Femur (tissue), 1 donor: Measurements from ENCODE around the gene RETSAT.
A peak's percentile ranks its signal among the peaks of the same experiment; 100 is the strongest.
"Not testable (repeated sequence)": the region's sequence is repeated elsewhere in the genome, so short reads cannot be mapped to it uniquely, and the experiment has no call there.

Source experiments
- DNase-seq: peaks from one replicate; pipeline ENCODE4 v3.0.0-alpha.2; 2017

RETSAT gene

GRCh38 chr2:85354286-85355072 is at the start of gene RETSAT, which contains the start of gene ELMOD3:
TSS of gene RETSAT (minus strand) at chr2:85354528. CDS start at chr2:85354507, 21 bp downstream.
TSS of gene ELMOD3 (plus strand) at chr2:85354769. CDS start at chr2:85357199, 2,430 bp downstream.
- DNase-seq, result peak; percentile 99

DNA sequence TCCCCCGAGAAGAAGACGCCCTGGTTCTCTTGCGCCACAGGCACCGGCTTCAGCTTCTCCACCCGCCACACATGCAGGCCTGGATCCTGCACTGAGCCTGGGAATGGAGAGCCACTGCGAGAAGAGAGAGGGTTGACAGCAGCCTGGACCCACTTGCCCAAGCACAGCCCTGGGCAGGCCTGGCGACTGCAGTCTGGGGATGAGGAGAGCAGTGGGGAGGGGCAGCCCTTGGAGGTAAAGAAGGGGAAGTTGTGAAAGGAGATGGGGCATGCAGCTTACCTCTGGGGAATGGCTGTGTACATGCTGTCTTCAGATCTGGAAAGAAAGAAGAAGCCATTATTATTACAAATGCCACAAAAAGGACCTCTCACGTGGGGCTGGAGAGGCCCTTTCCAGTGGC is 47.5 kb upstream of the RETSAT start:
- DNase-seq, result no peak

DNA sequence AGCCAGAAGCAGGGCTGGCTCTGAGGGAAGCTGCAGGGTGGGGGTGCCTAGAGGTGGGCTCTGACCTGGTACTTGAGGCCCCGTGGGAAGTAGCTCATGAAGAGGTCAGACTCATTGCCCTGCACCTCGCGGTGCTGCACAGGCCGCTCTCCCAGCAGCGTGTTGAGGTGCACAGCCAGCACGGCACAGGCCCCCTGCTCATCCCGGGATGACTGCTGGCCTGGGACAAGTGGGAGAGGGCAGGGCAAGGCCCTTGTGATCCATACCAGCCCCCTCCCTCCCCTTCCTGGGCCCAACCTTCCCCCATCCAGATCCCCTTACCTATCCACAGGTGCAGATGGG is 47.1 kb upstream of the RETSAT start:
- DNase-seq, result no peak

DNA sequence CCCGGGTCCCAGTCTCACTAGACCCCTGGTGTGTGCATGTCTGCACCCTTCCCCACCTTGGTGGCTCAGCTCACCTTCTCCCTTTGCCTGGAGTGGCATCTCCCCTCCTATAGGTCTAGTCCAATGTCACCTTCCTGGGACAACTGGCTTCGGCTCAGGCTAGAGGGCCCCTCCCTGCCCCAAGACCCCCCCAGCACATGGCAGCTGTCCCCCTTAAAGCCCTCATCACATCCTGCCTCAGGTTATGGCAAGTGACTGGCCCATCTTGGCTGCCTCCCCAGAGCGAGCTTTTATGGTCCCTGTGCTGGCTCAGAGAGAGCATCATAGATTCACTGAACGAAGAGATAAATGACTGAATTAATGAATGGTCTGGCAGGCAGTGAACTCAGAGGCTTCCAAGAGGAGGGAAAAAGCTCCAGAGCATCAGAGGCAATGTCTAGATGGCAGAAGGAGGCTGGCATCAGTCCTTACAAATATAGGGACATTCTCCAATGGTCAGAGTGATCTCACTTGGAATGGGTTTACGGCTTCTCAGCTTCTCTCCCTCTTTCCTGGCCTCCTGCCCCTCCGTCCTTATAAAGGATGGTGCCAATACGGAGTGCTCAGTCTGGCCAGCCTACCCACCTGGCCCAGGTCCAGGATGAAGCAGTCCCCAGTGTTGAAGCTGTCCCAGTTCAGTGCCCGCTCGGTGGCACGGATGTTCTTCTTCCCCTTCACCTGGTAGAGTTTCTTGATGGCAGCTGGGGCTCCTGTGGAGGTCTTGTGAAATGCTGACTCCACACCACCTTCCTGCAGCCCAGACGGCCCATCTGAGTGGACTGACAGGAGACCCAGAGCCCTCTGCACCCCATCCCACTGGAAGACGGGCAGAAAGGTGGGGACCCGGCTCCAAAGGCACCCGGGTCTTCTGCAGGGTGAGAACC is 46.5 kb upstream of the RETSAT start:
- no peak for DNase-seq

GRCh38 chr2:85400023-85400422 is 45.7 kb upstream of the RETSAT start:
- no peak for DNase-seq

DNA sequence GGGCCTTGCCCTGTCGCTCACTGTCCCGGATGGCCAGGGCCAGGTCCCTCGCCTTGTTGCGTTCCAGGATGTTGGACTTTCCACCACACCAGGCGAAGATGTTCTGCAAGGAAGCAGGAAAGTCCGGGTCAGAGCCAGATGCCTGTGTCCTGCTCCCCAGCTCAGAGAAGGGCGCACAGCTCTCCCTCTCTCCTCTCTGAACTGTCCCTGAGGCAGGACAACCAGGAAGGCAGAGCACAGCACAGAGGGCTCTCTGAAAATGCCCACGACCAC is 44.8 kb upstream of the RETSAT start:
- peak; percentile 13 for DNase-seq

GRCh38 chr2:85398426-85399182 is 44.3 kb upstream of the RETSAT start:
- DNase-seq, result peak; percentile 13

DNA sequence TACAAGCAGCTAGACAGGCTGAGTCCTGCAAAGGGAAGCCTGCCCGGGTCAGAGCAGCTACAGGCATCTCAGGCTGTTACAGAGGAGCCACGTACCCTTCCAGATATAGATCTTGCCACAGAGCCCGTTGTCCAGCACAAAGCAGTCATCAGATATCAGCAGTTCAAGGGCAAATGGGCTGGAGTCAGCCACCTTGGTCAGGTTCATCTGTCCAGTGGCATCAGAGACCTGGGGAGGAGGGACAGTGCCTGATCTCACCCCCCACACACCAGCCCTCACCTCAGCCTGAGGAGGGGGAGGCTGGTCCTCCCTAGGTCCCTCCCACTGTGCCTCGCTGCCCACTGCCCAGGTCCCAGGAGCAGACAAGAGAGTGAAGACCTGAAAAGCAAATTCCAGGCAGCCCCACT is 43.6 kb upstream of the RETSAT start:
- DNase-seq, result peak; percentile 8

DNA sequence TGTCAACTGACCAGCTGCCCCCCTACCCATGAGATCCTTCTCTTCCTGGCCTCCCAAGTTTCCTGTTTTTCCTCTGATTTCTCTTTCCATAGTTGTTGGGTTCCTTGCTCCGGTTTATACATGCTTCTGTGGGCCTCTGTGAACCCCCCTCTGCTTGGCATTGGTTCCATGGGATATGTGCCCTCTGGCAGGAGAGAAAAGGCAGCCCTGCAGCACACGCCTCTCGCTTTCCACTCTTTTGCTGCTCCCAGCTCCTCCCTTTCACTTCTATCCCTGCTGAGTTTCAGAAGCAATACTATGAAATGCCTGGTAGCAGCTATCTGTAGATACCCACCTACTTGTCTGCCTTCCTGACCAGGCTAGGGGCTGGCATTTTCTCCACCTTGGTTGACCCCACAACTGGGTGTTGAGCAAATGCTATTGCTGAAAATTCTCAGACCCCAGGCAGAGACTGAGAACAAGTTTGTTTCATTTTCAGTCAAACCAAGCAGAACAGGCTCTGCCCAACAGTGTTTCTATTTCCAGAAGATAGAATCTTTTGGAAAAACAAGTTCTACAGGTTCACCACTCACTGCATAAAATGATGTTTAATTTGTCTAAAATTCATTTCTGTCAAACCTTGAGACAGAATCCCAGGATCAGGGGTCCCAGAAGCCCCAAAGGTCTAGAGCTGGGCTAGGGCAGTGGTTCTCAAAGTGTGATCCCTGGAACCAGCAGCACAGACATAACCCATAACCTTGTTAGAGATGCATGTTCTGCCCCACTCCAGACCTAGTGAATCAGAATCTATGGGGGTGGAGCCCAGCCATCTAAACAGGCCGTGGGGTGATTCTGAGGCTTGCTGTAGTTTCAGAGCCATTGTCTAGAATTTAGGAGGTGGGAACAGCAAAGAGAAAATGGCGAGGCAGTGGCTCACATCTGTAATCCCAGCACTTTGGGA is 42.5 kb upstream of the RETSAT start:
- DNase-seq, result peak; percentile 46

- no peak for DNase-seq
Measured at GRCh38 chr2:85395912-85396475, 41.7 kb upstream of the RETSAT start.

- peak; percentile 5 for DNase-seq
Measured at GRCh38 chr2:85394976-85395375, 40.6 kb upstream of the RETSAT start.

GRCh38 chr2:85394261-85394681 is 39.9 kb upstream of the RETSAT start:
- DNase-seq, result peak; percentile 27

GRCh38 chr2:85393836-85394235 is 39.5 kb upstream of the RETSAT start:
- DNase-seq, result peak; percentile 10

GRCh38 chr2:85390941-85391669 is 36.8 kb upstream of the RETSAT start:
- DNase-seq, result peak; percentile 66

GRCh38 chr2:85388878-85389538 is 34.7 kb upstream of the RETSAT start:
- no peak for DNase-seq

DNA sequence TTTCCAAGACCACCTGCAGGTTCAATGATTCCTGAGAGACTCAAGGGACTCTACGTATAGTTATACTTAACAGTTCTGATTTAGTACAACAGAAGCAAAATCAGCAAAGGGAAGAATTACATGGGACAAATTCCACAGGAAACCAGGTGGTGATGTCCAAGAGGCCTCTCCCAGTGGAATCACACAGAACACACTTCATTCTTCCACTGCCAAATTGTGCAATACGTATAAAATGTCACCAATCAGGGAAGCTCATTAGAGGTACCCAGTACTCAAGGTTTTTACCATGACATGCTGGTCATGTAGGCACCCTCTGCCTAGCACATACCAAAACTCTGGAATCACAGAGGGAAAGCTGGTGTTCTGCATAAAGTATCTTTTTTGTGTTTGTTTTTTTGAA is 33.4 kb upstream of the RETSAT start:
- no peak for DNase-seq

DNA sequence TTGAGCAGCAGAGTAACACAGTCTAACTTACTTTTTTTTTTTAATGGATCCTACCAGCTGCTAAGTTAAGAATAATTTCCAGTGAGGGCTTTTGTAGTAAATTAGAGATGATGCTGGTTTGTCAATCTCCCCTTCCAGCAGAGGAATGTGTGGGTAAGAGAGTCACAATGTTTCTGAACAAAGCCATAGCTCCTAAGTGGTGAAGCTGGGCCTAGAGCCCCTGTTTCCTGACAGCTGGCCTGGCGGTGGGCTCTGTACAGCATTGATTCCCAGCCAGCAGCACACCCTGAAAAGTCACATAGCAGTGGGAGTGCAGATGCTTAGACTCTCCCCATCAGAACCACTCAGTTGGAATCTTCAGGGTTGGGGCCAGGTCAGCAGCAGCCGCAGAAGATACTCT is 31.4 kb upstream of the RETSAT start:
- no peak for DNase-seq

DNA sequence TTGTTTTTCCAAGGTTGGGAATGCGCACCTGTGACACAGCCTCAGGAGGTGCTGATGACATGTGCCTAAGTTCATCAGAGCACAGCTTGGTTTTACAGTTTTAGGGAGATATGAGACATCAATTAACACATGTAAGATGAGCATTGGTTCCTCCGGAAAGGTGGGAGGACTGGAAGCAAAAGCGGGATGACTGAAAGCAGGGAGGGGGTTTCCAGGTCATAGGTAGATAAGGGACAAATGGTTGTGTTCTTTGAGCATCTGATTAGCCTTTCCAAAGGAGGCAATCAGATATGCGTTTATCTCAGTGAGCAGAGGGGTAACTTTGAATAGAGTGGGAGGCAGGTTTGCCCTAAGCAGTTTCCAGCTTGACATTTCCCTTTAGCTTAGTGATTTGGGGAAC is 29.5 kb upstream of the RETSAT start:
- no peak for DNase-seq

- DNase-seq, result not testable (repeated sequence)
Measured at GRCh38 chr2:85383151-85383550, 28.8 kb upstream of the RETSAT start.

DNA sequence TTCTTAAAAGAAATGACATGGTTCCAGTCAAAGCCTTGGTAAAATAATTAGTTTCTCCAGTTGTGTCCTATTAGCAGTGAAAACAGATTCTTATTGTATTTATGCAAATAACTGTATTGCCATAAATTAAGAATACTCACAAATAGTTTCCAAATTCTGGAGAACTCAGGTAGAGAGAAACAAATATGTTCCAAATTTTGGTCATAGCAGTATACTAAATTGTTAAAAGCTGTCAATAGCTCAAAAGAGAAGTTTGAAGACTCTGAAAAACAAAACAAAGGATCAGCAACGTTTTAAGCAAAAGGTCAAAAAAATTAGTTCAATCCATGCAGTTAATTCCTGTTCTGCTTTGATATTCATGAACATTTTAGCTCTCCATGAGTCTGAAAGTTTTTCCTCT is 25.7 kb upstream of the RETSAT start:
- no peak for DNase-seq

DNA sequence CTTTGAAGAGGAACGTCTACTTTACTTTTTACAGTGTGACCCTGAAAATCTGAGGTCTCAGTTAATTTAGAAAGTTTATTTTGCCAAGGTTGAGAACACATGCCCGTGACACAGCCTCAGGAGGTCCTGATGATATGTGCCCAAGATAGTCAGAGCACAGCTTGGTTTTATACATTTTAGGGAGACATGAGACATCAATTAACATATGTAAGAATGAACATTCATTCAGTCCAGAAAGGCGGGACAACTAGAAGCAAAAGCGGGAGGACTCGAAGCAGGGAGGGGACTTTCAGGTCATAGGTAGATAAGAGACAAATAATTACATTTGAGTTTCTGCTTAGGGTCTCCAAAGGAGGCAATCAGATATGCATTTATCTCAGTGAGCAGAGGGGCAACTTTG is 23.9 kb upstream of the RETSAT start:
- DNase-seq, result no peak
